ENCODE measurements around the gene ADH1B. TPM values are rescaled to one million over a fixed set of nuclear protein-coding genes. Genes with fewer than 3 reads are reported as not detected.

The ADH1B gene
- total and polyA plus RNA-seq, 8 donors, result 312 to 1,119 (median 985) TPM

GRCh38 chr4:99314211-99314610 lies 7.0 kb downstream of the ADH1B start:
- Histone ChIP-seq H3K36me3 (no peaks in the 10 kb centered on the region), H3K27me3 (no peaks in the 10 kb centered on the region), H3K4me1 (no peaks in the 10 kb centered on the region), H3K9me3 (no peaks in the 10 kb centered on the region), H3K4me3 (no peak overlapping the region), H3K27ac (no peak overlapping the region)
- DNase-seq (no peak), ATAC-seq (no peak)
- intact Hi-C loops (cut with DNase I), result no loop called here
- no peak for TF ChIP-seq CTCF (IDR thresholded peaks at IDR 0.05)

GRCh38 chr4:99310389-99310788 lies 10.8 kb downstream of the ADH1B start:
- no peak for TF ChIP-seq CTCF (IDR thresholded peaks at IDR 0.05)
- Histone ChIP-seq H3K36me3 (no peaks in the 10 kb centered on the region), H3K4me3 (no peak overlapping the region), H3K9me3 (no peaks in the 10 kb centered on the region), H3K27me3 (no peaks in the 10 kb centered on the region), H3K4me1 (no peaks in the 10 kb centered on the region), H3K27ac (no peak overlapping the region)
- ATAC-seq, result no peak
- DNase-seq, result no peak
- intact Hi-C loops (cut with DNase I), result no loop called here

GRCh38 chr4:99305638-99306400 lies 15.4 kb downstream of the ADH1B start:
- Histone ChIP-seq H3K27ac (no peak overlapping the region), H3K9me3 (peaks cover 0 to 3% of the 10 kb centered on the region in 2 donors), H3K4me1 (no peaks in the 10 kb centered on the region), H3K4me3 (no peak overlapping the region), H3K36me3 (no peaks in the 10 kb centered on the region), H3K27me3 (no peaks in the 10 kb centered on the region)
- TF ChIP-seq CTCF (IDR thresholded peaks at IDR 0.05), result no peak
- intact Hi-C loops (cut with DNase I), result no loop called here
- no peak for ATAC-seq
- DNase-seq, result no peak

GRCh38 chr4:99301376-99302164 lies 19.6 kb downstream of the ADH1B start:
- Histone ChIP-seq H3K36me3 (no peaks in the 10 kb centered on the region), H3K27ac (peak overlapping the region in 1 of 2 donors; percentile 73), H3K4me1 (peaks cover 0 to 3% of the 10 kb centered on the region in 2 donors), H3K9me3 (peaks cover 0 to 10% of the 10 kb centered on the region in 2 donors), H3K27me3 (no peaks in the 10 kb centered on the region), H3K4me3 (no peak overlapping the region)
- peak; percentile 27 for ATAC-seq
- intact Hi-C loops (cut with DNase I), result no loop called here
- TF ChIP-seq CTCF (IDR thresholded peaks at IDR 0.05), result no peak
- DNase-seq, result no peak

GRCh38 chr4:99300934-99301333 lies 20.3 kb downstream of the ADH1B start:
- Histone ChIP-seq H3K4me3 (no peak overlapping the region), H3K9me3 (peaks cover 0 to 10% of the 10 kb centered on the region in 2 donors), H3K4me1 (peaks cover 0 to 3% of the 10 kb centered on the region in 2 donors), H3K36me3 (no peaks in the 10 kb centered on the region), H3K27me3 (no peaks in the 10 kb centered on the region), H3K27ac (no peak overlapping the region)
- DNase-seq, result peak in 3 of 4 donors; percentile 73 to 96 (median 95)
- TF ChIP-seq CTCF (IDR thresholded peaks at IDR 0.05), result no peak
- intact Hi-C loops (cut with DNase I), result no loop called here
- ATAC-seq, result peak; percentile 85

Measured in left lung (tissue), 10 donors.